ENCODE results near the gene SFRP5.

GRCh38 chr10:97814996-97815395 is 43.2 kb upstream of the SFRP5 start:
- no peak for TF ChIP-seq GATA3 (IDR thresholded peaks at IDR 0.05; ENCODE audit: low read depth, low read length)
- no peak for TF ChIP-seq GATA2 (IDR thresholded peaks at IDR 0.05; ENCODE audit: low read depth, low read length)

Measured in SH-SY5Y (cell line).